ENCODE results near the gene MEX3D. TPM values are rescaled to one million over a fixed set of nuclear protein-coding genes. Genes with fewer than 3 reads are reported as not detected.

Gene MEX3D
- total RNA-seq, 1 experiment from 2014 or later: 70.4 TPM

DNA sequence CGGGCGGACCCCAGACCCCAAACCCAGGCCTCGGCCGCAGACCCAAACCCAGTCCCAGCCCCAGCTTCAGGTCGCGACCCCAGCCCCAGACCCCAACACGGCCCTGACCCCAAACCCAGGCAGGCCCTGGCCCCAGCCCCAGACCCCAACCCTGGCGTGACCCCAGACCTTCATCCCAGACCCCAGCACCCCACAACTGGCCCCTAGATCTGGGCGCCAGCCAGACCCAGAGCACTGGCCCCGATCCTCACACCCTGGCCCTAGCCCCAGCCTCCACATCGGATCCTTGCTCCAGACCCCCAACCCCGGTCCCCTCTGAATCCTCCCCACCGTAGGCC is 17.1 kb upstream of the MEX3D start:
- Histone ChIP-seq H3K56ac (ENCODE audit: insufficient read length, low read depth, low read length) (no peak overlapping the region), H2AFZ (ENCODE audit: low read length) (no peak overlapping the region), H3K23ac (ENCODE audit: insufficient read length, low read depth, low read length) (no peak overlapping the region), H2BK15ac (ENCODE audit: low read depth, low read length) (no peak overlapping the region), H3K79me1 (ENCODE audit: insufficient read depth, low read depth, low read length, poor library complexity, severe bottlenecking) (peaks cover 9% of the 10 kb centered on the region), H4K5ac (ENCODE audit: insufficient read length, low read depth, low read length) (no peak overlapping the region), H3K27me3 (ENCODE audit: insufficient read depth, low read length) (no peaks in the 10 kb centered on the region), H3K18ac (ENCODE audit: insufficient read length, low read depth, low read length) (no peak overlapping the region), H3K23me2 (ENCODE audit: insufficient read length, low read depth, low read length, poor library complexity, severe bottlenecking) (no peaks in the 10 kb centered on the region), H3K4me2 (ENCODE audit: insufficient read depth, insufficient read length, low read length) (peak overlapping the region; percentile 7), H2BK20ac (ENCODE audit: low read depth, low read length, poor library complexity, severe bottlenecking) (no peak overlapping the region), H3K27ac (ENCODE audit: insufficient read length, low read depth, low read length) (no peak overlapping the region), H2BK120ac (ENCODE audit: low read depth, low read length, poor library complexity, severe bottlenecking) (no peak overlapping the region), H3K14ac (ENCODE audit: insufficient read depth, low read length) (no peak overlapping the region), H3K9ac (ENCODE audit: extremely low read depth, insufficient read length, low read length) (no peak overlapping the region), H3K79me2 (ENCODE audit: insufficient read depth, low read length) (peaks cover 7% of the 10 kb centered on the region; the same call in 1 of the 2 replicates), H3K9me3 (ENCODE audit: control insufficient read depth, low read depth, low read length) (no peaks in the 10 kb centered on the region), H4K20me1 (ENCODE audit: control insufficient read depth, insufficient read depth, insufficient read length) (peaks cover 2% of the 10 kb centered on the region), H4K91ac (ENCODE audit: insufficient read length, low read depth, low read length) (no peak overlapping the region), H3K4ac (ENCODE audit: low read depth, low read length) (no peak overlapping the region), H2BK12ac (ENCODE audit: insufficient read length, low read depth, low read length) (no peak overlapping the region), H2BK5ac (ENCODE audit: insufficient read length, low read length) (no peak overlapping the region), H4K8ac (replicated peaks; ENCODE audit: insufficient read length, low read depth, low read length) (no peak overlapping the region), H2AK5ac (ENCODE audit: insufficient read length, low read length) (no peak overlapping the region), H3T11ph (ENCODE audit: low read length) (no peak overlapping the region), H3K4me1 (ENCODE audit: insufficient read depth, low read length) (no peaks in the 10 kb centered on the region)
- Mint-ChIP-seq H3K27ac (peak overlapping the region in 2 of 3 experiments; percentile 40 to 86; a peak in 2 of 7 replicates), H3K4me3 (no peak overlapping the region), H3K9me3 (no peaks in the 10 kb centered on the region; a peak in 1 of 5 replicates), H3K36me3 (ENCODE audit: insufficient read depth in 1 of 3, low read depth in 3 of 3) (peaks cover 35 to 62% (median 62%) of the 10 kb centered on the region in 3 experiments; a peak in 6 of 7 replicates), H3K4me1 (peaks cover 3 to 5% of the 10 kb centered on the region in 2 experiments), H3K27me3 (ENCODE audit: low read depth) (peaks cover 2% of the 10 kb centered on the region)
- no peak for DNase-seq
- TF ChIP-seq, protein P1, sequence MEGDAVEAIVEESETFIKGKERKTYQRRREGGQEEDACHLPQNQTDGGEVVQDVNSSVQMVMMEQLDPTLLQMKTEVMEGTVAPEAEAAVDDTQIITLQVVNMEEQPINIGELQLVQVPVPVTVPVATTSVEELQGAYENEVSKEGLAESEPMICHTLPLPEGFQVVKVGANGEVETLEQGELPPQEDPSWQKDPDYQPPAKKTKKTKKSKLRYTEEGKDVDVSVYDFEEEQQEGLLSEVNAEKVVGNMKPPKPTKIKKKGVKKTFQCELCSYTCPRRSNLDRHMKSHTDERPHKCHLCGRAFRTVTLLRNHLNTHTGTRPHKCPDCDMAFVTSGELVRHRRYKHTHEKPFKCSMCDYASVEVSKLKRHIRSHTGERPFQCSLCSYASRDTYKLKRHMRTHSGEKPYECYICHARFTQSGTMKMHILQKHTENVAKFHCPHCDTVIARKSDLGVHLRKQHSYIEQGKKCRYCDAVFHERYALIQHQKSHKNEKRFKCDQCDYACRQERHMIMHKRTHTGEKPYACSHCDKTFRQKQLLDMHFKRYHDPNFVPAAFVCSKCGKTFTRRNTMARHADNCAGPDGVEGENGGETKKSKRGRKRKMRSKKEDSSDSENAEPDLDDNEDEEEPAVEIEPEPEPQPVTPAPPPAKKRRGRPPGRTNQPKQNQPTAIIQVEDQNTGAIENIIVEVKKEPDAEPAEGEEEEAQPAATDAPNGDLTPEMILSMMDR (conservative IDR thresholded peaks at IDR 0.05): no peak
- WGBS (ENCODE audit: extremely low coverage, insufficient read length, low lambda C conversion rate): no CpG with 5 or more reads among the region's 13 CpGs
